RWPE1 (cell line): ENCODE measurements around the gene UBE2E1.

Experiments used
- CTCF ChIA-PET: fragments of 350-600 bp; sonication (Branson Sonifier 250); formaldehyde crosslinking; extraction: SDS; loops from one replicate; lab custom pipeline; 2021; lab: Yijun Ruan, JAX
- POLR2A ChIA-PET: fragments of 400-600 bp; formaldehyde crosslinking; extraction: SDS; loops from one replicate; lab custom pipeline; 2020; ENCODE audit warnings: antibody characterized with exemption; ENCODE audit not compliant: low non-redundant PET; lab: Yijun Ruan, JAX
- DNase-seq: peaks from one replicate; pipeline ENCODE4 v3.0.0; 2012; ENCODE audit warnings: low spot score
- H3K27ac ChIP-seq: fragments of 450-650 bp; 2 replicates; pipeline ENCODE4 v1.5.1; 2017
- TF ChIP-seq, protein P1 (sequence below): fragments of 450-650 bp; conservative IDR thresholded peaks from 2 replicates; pipeline ENCODE4 v1.5.1; 2017; ENCODE audit warnings: low read depth, mild to moderate bottlenecking

The UBE2E1 gene

DNA sequence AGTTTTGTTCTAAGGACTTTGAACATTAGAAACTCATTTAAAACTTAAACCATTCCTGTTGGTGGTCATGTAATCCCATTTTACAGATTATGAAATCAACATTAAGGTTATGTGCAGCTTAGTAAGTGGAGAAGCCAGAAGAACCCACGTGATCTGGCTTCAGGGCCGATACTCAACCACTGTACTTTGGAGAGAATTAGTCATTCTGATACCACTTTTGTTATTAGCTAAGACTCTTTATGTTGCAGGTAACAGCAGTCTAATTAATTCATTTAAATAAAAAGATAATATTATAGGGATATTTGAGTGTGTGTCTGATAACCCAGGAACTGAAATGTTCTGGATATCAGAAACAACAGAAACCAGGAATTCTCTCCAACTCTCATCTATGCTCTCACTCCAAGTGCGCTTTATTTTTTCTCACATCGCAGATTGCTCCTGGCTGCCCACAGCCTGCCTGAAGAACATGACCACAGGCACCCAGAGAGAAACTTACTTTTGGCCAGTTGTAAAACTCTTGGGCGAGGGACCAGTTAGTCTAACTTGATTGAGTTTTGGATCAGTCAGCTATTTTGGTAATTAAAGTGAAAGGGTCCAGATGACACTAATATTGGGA, 25.2 kb downstream of the UBE2E1 start:
- peak; percentile 10 for DNase-seq
- CTCF ChIA-PET = no interaction called here
- no peak overlapping the region for H3K27ac ChIP-seq
- POLR2A ChIA-PET = no interaction called here
- TF ChIP-seq, protein P1, sequence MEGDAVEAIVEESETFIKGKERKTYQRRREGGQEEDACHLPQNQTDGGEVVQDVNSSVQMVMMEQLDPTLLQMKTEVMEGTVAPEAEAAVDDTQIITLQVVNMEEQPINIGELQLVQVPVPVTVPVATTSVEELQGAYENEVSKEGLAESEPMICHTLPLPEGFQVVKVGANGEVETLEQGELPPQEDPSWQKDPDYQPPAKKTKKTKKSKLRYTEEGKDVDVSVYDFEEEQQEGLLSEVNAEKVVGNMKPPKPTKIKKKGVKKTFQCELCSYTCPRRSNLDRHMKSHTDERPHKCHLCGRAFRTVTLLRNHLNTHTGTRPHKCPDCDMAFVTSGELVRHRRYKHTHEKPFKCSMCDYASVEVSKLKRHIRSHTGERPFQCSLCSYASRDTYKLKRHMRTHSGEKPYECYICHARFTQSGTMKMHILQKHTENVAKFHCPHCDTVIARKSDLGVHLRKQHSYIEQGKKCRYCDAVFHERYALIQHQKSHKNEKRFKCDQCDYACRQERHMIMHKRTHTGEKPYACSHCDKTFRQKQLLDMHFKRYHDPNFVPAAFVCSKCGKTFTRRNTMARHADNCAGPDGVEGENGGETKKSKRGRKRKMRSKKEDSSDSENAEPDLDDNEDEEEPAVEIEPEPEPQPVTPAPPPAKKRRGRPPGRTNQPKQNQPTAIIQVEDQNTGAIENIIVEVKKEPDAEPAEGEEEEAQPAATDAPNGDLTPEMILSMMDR = no peak

GRCh38 chr3:23831517-23832394, 26.0 kb downstream of the UBE2E1 start:
- no peak overlapping the region for H3K27ac ChIP-seq
- DNase-seq = no peak
- TF ChIP-seq, protein P1 = no peak
- CTCF ChIA-PET = interaction anchor here (0.5 to 0.7 kb wide), 2 partner anchors 791 to 1102 kb away, joined by 3 read pairs; no protein-coding TSS in a partner anchor
- POLR2A ChIA-PET = no interaction called here

DNA sequence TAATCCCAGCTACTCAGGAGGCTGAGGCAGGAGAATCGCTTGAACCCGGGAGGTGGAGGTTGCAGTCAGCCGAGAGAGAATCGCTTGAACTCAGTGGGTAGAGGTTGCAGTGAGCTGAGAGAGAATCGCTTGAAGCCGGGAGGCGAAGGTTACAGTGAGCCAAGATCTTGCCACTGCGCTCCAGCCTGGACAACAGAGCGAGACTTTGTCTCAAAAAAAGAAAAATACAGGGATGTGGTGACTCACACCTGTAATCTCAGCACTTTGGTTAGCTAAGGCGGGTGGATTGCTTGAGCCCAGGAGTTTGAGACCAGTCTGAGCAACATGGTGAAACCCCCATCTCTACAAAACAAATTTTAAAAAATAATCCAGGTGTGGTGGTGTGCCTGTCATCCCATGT, 26.8 kb downstream of the UBE2E1 start:
- no peak overlapping the region for H3K27ac ChIP-seq
- TF ChIP-seq, protein P1 = no peak
- POLR2A ChIA-PET = no interaction called here
- CTCF ChIA-PET = no interaction called here
- DNase-seq = no peak

GRCh38 chr3:23834082-23834870, 28.5 kb downstream of the UBE2E1 start:
- ChIA-PET POLR2A (no interaction called here), CTCF (no interaction called here)
- no peak for DNase-seq
- H3K27ac ChIP-seq = no peak overlapping the region
- TF ChIP-seq, protein P1 = peak; percentile 23; the same call in 1 of the 2 replicates

DNA sequence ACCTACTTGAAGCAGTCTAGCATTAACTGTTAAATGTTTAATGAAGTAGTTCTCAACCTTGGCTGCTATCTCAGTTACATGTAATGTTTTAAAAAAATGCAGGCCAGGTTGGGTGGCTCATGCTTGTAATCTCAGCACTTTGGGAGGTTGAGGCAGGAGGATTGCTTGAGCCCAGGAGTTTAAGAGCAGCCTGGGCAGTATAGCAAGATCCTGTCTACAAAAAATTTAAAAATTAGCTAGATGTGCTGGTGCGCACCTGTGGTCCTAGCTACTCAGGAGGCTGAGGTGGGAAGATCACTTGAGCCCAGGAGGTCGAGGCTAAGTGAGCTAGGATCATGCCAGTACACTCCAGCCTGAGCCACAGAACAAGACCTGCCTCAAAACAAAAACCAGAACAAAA, 29.3 kb downstream of the UBE2E1 start:
- H3K27ac ChIP-seq = no peak overlapping the region
- CTCF ChIA-PET = no interaction called here
- POLR2A ChIA-PET = no interaction called here
- DNase-seq = no peak
- TF ChIP-seq, protein P1 = no peak

- POLR2A ChIA-PET = no interaction called here
Observed at GRCh38 chr3:23835802-23836201, 30.0 kb downstream of the UBE2E1 start.

More at GRCh38 chr3:23835802-23836201, 30.0 kb downstream of the UBE2E1 start:
- DNase-seq = no peak
- CTCF ChIA-PET = no interaction called here
- no peak overlapping the region for H3K27ac ChIP-seq
- TF ChIP-seq, protein P1 = no peak
